ENCODE data around the gene STXBP1. TPM values are rescaled to one million over a fixed set of nuclear protein-coding genes. Genes with fewer than 3 reads are reported as not detected.

Gene STXBP1
- polyA plus RNA-seq, 2 of the 4 experiments (the other 2 are of a cell fraction) = 13.3 to 22.6 TPM

DNA sequence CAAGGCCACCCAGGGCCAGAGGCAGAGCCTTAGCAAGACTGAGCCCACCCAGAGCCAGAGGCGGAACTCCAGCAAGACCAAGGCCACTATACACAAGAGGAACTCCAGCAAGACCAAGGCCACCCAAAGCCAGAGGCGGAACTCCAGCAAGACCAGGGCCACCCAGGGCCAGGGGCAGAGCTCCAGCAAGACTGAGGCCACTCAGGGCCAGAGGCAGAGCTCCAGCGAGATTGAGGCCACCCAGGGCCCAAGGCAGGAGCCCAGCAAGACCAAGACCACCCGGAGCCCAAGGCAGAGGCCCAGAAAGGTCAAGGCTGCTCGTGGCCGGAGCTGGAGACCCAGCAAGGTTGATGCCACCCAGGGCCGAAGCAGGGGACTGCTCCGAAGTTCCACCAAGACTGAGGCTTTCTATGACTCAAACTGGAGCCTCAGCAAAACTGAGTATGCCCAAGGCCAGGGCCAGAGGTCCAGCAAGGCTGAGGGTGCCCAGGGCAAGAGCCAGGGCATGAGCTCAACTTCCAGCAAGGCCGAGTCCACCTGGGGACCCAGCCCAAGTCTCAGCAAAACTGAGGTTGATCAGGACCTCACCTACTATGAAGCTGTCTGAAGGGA is 118.8 kb downstream of the STXBP1 start:
- peaks cover 9% of the 10 kb centered on the region; the same call in 1 of the 3 replicates for H3K4me1 ChIP-seq
- no peak overlapping the region for H3K27ac ChIP-seq
- no peaks in the 10 kb centered on the region for H3K9me3 ChIP-seq
- TF ChIP-seq NFE2L2 (conservative IDR thresholded peaks at IDR 0.05; ENCODE audit: low read length) = no peak
- TF ChIP-seq MYC (IDR thresholded peaks at IDR 0.05; ENCODE audit: borderline replicate concordance, low read length) = no peak
- TF ChIP-seq, protein P1, sequence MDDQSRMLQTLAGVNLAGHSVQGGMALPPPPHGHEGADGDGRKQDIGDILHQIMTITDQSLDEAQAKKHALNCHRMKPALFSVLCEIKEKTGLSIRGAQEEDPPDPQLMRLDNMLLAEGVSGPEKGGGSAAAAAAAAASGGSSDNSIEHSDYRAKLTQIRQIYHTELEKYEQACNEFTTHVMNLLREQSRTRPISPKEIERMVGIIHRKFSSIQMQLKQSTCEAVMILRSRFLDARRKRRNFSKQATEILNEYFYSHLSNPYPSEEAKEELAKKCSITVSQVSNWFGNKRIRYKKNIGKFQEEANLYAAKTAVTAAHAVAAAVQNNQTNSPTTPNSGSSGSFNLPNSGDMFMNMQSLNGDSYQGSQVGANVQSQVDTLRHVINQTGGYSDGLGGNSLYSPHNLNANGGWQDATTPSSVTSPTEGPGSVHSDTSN (IDR thresholded peaks at IDR 0.05) = no peak
- no peak for TF ChIP-seq TP53 (CRISPR knock-in tag; IDR thresholded peaks at IDR 0.05)
- no peak for TF ChIP-seq FOSL2 (IDR thresholded peaks at IDR 0.05)
- no peak for TF ChIP-seq FOSL2 (CRISPR knock-in tag; IDR thresholded peaks at IDR 0.05)
- no peak for TF ChIP-seq NR3C1 (IDR thresholded peaks at IDR 0.05)
- no peak for TF ChIP-seq GATA3 (IDR thresholded peaks at IDR 0.05; ENCODE audit: borderline replicate concordance)
- POLR2A ChIA-PET = no interaction called here
- DNase-seq (ENCODE audit: low read depth in 1 of 2, low spot score in 1 of 2) (no peak), FAIRE-seq (no peak), ATAC-seq (no peak)
- H3K4me3 ChIP-seq = no peak overlapping the region
- 87% methylated on average over 7 of the region's 9 CpGs for WGBS (ENCODE audit: missing lambda C conversion rate)
- CTCF ChIA-PET = interaction anchor here (0.6 to 15.7 kb wide), 12 partner anchors 9 to 245 kb away, joined by 3 to 243 read pairs (median 24); partner anchors contain the start of genes CDK9, SH2D3C and STXBP1
- no peak overlapping the region for H3K4me2 ChIP-seq

DNA sequence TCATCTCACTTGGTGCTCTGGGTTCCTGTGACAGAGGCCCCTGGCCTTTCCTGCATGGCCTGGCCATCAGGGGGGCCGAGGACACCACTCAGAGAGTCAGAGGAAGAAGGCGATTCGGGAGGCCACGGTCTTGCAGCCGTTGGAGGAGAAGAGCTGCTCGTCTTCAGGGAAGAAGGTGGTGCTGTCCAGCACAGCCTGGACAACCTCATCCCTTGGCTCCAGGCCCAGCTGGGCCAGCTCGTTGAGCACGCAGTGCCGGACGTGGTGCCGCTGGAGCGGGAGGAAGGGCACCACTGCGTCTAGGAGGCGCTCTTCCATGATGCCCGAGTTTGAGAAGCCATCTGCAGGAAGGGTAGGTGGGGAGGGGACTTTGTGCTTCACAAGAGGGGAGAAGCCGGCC is 119.9 kb downstream of the STXBP1 start:
- Histone ChIP-seq H3K27ac (no peak overlapping the region), H3K9me3 (no peaks in the 10 kb centered on the region), H3K4me2 (no peak overlapping the region), H3K4me1 (peaks cover 9% of the 10 kb centered on the region; the same call in 1 of the 3 replicates), H3K4me3 (no peak overlapping the region)
- ChIA-PET CTCF (interaction anchor here (0.7 to 15.7 kb wide), 10 partner anchors 10 to 227 kb away, joined by 3 to 243 read pairs (median 52); partner anchors contain the start of genes CDK9, SH2D3C and STXBP1), POLR2A (no interaction called here)
- WGBS (ENCODE audit: missing lambda C conversion rate) = 94% methylated on average over 16 of the region's 16 CpGs
- no peak for FAIRE-seq
- ATAC-seq = no peak
- DNase-seq (ENCODE audit: low read depth in 1 of 2, low spot score in 1 of 2) = no peak
- no peak for TF ChIP-seq ZFP36 (IDR thresholded peaks at IDR 0.05; ENCODE audit: borderline replicate concordance, partially characterized antibody)
- no peak for TF ChIP-seq SREBF2 (IDR thresholded peaks at IDR 0.05)
- no peak for TF ChIP-seq EHMT2 (IDR thresholded peaks at IDR 0.05; ENCODE audit: low read depth)
- TF ChIP-seq EP300 (IDR thresholded peaks at IDR 0.05) = no peak
- no peak for TF ChIP-seq HDAC2 (IDR thresholded peaks at IDR 0.05)
- no peak for TF ChIP-seq POLR2A (IDR thresholded peaks at IDR 0.05; ENCODE audit: low read length)
- TF ChIP-seq, protein P2, sequence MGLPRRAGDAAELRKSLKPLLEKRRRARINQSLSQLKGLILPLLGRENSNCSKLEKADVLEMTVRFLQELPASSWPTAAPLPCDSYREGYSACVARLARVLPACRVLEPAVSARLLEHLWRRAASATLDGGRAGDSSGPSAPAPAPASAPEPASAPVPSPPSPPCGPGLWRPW (IDR thresholded peaks at IDR 0.05) = no peak
- TF ChIP-seq FOXS1 (CRISPR knock-in tag; IDR thresholded peaks at IDR 0.05) = no peak
- TF ChIP-seq CEBPB (IDR thresholded peaks at IDR 0.05) = no peak
- TF ChIP-seq FOSB (CRISPR knock-in tag; IDR thresholded peaks at IDR 0.05) = no peak
- TF ChIP-seq, protein P3, sequence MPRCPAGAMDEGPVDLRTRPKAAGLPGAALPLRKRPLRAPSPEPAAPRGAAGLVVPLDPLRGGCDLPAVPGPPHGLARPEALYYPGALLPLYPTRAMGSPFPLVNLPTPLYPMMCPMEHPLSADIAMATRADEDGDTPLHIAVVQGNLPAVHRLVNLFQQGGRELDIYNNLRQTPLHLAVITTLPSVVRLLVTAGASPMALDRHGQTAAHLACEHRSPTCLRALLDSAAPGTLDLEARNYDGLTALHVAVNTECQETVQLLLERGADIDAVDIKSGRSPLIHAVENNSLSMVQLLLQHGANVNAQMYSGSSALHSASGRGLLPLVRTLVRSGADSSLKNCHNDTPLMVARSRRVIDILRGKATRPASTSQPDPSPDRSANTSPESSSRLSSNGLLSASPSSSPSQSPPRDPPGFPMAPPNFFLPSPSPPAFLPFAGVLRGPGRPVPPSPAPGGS (IDR thresholded peaks at IDR 0.05) = no peak
- TF ChIP-seq SMC3 (IDR thresholded peaks at IDR 0.05) = no peak

DNA sequence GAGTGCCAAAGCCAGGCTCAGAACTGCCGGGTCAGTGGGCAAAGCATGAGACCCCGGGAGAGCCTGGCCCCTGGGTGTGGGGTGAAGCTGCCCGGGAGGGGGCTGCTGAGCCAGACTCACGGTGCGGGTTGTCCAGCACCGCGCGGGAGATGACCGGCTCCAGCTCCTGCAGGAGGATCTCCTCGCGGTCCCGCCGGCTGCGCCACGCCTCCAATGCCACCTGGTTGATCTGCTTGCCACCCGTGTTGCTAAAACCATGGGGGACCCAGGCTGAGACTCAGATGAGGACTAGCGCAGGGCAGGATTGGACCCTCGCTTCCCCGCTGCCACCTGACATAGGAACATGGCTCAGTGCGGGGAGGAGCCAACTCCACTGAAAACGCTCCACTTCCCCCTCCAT is 120.4 kb downstream of the STXBP1 start:
- ATAC-seq (no peak), DNase-seq (ENCODE audit: low read depth in 1 of 2, low spot score in 1 of 2) (no peak), FAIRE-seq (no peak)
- TF ChIP-seq NFE2L2 (conservative IDR thresholded peaks at IDR 0.05; ENCODE audit: low read length) (no peak), CBX8 (IDR thresholded peaks at IDR 0.05) (no peak), ZSCAN20 (CRISPR knock-in tag; IDR thresholded peaks at IDR 0.05) (no peak), HOXB5 (CRISPR knock-in tag; IDR thresholded peaks at IDR 0.05) (no peak), MYC (IDR thresholded peaks at IDR 0.05; ENCODE audit: borderline replicate concordance, low read length) (no peak), GATA3 (IDR thresholded peaks at IDR 0.05; ENCODE audit: borderline replicate concordance) (no peak)
- TF ChIP-seq, protein P1 (IDR thresholded peaks at IDR 0.05) = no peak
- TF ChIP-seq, protein P4, sequence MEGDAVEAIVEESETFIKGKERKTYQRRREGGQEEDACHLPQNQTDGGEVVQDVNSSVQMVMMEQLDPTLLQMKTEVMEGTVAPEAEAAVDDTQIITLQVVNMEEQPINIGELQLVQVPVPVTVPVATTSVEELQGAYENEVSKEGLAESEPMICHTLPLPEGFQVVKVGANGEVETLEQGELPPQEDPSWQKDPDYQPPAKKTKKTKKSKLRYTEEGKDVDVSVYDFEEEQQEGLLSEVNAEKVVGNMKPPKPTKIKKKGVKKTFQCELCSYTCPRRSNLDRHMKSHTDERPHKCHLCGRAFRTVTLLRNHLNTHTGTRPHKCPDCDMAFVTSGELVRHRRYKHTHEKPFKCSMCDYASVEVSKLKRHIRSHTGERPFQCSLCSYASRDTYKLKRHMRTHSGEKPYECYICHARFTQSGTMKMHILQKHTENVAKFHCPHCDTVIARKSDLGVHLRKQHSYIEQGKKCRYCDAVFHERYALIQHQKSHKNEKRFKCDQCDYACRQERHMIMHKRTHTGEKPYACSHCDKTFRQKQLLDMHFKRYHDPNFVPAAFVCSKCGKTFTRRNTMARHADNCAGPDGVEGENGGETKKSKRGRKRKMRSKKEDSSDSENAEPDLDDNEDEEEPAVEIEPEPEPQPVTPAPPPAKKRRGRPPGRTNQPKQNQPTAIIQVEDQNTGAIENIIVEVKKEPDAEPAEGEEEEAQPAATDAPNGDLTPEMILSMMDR (IDR thresholded peaks at IDR 0.05) = no peak
- H3K9me3 ChIP-seq = no peaks in the 10 kb centered on the region
- H3K4me1 ChIP-seq = peaks cover 9% of the 10 kb centered on the region; the same call in 1 of the 3 replicates
- ChIA-PET POLR2A (no interaction called here), CTCF (interaction anchor here (1.1 to 15.7 kb wide), 10 partner anchors 8 to 228 kb away, joined by 3 to 243 read pairs (median 60); partner anchors contain the start of genes CDK9, SH2D3C and STXBP1)
- WGBS (ENCODE audit: missing lambda C conversion rate) = 94% methylated on average over 19 of the region's 21 CpGs
- H3K27ac ChIP-seq = no peak overlapping the region
- no peak overlapping the region for H3K4me3 ChIP-seq
- H3K4me2 ChIP-seq = no peak overlapping the region
